ENCODE results near the gene DLGAP1. TPM values are rescaled to one million over a fixed set of nuclear protein-coding genes. Genes with fewer than 3 reads are reported as not detected.
A peak's percentile ranks its signal among the peaks of the same experiment; 100 is the strongest.

Gene DLGAP1
- total RNA-seq, 1 experiment from 2014 or later, result 2.9 TPM

DNA sequence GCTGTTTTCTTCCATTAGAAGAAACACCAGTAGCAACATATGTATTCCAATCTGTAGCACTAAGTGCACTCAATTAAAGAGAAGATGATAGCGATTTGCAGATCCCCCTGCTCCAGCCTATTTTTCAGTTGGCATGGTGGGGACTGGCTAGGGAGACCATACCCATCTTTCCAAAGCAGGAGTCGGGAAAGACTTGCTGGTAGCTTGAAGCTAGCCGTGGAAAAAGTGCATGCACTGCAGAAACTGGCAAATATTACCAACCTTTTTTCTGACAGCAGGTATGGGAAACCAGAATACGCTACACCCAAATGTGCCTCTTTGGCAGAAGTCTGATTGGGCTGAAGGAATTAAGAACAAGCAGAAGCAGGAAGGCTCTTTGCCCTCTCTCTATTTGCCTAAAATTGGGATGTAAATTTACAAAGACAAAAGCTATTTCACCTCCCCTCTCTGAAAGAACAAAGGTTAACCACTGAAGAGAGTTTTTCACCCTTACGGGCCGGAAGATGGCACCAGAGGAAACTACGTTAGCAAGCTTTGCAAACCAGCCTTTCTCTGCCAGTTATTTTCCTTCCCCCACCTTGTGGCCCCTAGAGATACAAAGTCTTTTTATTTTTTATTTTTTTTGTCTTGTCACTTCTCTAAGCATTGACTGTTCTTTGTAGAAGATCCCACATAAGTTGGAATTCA, 273.1 kb downstream of the DLGAP1 start:
- peak; percentile 12 for DNase-seq (ENCODE audit: low read depth)

DNA sequence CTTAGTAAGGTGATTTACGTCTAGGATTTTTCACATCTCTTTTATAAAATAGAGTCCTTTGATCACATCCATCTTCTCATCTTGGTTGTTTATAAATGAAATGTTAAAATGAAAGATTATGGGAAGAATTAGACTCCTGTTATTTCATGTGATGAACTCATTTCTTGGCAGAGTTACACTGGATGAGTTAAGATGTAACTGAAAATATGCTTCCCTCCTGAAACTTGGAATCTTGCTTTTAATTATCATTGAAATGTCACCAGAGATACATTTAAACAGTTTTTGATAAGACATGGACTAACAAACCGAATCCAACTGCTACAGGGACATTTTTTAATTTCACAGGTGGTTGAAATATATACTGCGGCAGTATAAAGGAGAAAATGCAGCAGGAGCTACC, 274.0 kb downstream of the DLGAP1 start:
- no peak for DNase-seq (ENCODE audit: low read depth)

DNA sequence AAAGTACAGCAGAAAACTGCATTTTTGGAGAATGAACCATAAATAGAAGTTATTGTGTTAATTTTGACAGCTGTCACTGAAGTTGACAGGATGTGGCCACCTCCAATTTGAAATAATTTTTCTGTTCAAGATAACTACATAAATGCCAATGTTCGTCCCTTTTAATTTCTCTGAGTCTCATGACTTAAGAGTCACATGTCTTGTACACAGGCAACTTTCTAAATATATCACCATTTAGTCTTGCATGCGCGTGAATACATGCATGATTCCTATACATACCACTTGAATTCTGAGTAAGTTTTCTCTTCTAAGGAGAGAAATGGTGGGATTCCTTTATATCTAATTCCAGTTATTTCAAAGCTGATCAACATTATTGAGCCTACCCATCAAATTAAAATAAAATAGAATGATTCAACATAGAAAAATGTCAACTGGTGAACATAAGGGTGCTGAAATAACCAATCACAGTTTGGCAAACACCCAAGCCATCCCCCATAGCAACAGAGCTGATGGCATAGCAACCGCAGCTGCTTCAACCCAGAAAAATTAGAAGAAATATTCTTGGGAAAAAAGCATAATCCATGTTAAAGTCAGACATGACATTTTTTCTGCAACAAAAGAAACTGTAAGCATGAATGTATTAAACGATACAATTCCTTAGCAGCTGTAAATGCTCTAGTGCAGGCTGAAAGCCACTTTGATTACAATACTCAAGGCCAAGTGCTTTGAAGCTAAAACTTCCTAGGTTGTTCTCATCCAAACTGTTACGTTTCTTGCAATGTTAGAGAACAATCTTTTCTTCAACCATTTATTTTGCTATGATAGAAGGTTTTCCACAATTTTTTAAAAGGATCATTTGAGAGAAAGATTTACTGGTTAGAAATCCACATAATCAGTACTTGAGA, 282.7 kb downstream of the DLGAP1 start:
- DNase-seq (ENCODE audit: low read depth), result peak; percentile 12

DNA sequence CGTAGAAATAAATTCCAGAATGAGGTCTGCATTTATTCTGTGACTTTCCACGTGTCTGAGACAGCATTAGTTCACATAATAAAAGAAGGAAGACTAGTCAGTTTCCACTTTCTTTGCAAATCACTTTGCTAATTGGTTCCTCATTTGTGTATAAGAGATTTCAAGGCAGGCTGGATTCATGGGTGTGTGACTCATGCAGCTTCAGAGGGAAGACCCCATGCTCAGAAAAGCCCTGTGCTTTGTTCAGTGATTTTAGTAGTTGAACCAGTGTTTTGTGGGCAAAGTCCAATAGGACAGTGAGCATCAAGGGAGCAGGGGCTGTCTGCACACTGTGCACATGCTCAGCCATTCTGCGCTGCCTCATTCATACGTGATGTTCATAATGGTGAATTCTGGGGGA, 297.8 kb downstream of the DLGAP1 start:
- DNase-seq (ENCODE audit: low read depth), result no peak

DNA sequence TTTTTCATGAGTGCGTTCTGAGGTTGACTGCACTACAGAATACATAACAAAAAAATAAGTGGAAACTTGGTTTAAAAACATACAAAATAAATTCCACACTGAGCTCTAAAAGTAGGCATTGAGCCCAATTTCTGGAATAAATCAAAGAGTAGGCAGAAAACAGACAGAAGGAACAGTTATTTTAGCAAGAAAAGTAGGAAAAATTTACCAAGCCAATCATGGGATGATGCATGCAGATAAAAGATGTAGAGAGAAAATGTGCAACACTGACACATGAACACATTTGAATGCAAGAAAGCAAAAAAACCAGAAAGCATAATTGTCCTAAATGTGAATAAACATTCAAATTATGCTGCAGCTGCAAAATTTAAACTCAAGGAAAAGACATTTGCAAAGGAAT, 308.3 kb downstream of the DLGAP1 start:
- no peak for DNase-seq (ENCODE audit: low read depth)

DNA sequence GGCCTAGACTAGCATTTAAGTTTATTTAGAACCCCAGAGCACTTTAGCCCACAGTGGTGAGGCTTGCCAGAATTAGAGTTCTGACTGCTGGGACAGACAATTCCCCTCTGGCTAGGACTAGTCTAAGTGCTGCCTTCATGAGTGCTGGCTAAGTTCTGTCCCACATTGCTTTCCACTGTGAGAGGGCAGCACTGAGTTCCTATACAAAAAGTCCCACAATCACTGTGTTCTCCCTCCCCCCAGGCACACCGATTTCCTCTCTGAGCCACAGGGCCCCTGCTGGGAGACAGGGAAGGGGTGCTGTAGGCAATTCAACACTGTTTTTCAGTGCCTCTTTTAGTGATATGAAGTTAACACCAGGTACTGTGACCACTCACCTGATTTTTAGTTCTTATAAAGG, 310.9 kb downstream of the DLGAP1 start:
- no peak for DNase-seq (ENCODE audit: low read depth)

DNA sequence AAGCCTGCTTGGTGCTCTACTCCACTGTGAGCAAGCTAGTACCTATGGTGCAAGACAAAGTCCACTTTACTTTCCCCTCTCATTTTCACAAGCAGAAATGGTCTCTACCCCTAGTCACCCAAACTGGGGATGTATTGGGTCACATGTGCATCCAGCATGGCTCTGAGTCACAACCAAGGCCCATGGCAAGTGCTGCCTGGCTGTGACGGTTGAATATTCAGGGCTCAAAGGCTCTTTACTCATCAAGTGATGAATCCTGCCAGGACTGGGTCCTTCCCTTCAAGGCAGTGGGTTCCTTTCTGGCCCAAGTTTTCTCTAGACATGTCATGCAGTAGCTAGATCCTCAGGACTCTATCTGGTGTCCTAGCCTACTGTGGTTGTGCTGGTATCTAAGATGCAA, 311.5 kb downstream of the DLGAP1 start:
- no peak for DNase-seq (ENCODE audit: low read depth)

DNA sequence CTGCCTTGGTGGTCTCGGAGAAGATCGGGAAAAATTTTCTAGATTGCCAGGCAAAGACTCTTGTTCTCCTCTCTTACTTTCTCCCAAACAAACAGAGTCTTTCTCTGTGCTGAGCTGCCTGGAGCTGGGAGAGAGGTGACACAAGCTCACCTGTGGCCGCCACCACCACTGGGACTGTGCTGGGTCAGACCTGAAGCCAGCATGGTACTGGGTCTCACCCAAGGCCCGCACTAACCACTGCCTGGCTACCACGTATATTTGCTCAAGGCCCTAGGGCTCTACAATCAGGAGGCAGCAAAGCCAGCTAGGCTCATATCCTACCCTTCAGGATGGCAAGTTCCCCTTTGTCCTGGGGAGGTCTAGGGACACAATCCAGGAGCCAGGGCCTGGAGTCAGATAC, 312.2 kb downstream of the DLGAP1 start:
- no peak for DNase-seq (ENCODE audit: low read depth)

DNA sequence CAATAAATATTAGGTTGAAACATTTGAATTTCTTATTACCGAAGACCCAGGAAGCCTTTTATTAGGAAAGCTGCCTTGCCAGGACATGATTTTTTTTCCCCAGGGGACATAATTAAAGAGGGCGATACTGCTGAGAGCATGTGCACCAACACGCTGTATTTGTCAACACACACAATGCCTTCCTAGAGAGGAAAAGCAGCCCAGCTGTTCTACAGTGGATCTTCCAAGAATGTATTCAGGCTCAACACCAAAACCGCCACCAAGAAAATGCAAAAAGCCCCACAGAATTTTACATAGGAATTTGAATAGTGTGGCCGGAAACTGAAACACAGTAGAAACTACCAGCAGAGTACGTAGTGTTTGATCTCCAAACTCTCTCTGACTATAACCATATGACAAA, 320.4 kb downstream of the DLGAP1 start:
- no peak for DNase-seq (ENCODE audit: low read depth)

DNA sequence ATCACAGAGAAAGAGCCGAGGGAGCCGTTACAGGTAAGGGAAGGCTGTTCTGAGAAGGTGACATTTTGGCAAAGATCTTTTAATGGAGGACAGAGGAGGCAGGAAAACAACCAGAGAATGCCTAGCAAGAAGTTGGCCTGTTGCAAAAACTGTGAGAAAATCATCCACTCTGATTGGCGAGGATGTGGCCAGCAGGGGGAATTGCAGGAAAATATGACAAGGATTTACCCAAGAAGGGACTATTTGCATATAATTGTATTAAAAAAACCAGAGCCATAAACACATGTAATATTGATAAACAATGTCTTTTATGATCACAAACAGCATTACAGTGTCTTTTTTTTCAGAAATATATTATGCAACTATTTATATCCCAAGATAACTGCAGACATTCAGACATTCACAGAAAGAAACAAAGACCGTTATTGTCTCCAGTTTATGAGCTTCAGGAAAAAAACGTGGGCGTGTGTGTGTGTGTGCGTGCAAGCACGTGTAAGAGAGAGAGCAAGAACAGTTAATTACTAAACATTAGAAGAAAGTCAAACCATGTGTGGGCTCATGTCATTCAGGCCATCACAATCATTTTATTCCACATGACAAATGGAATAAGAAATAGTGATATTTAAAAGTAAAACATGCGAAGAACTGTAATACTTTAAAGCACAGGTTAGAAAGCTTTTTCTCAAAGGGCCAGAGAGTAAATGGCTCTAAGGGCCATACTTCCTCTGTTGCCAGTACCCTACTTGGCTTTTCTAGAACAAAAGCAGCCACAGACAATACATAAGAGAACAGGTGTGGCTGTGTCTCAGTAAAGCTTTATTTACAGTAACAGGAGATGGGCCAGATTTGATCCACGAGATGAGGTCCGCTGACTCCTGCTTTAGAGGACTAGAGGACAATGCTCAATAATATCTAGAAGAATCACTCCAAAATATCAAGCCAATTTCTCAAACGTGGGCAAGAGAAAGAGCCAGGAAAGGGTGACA, 324.1 kb downstream of the DLGAP1 start:
- DNase-seq (ENCODE audit: low read depth), result no peak

DNA sequence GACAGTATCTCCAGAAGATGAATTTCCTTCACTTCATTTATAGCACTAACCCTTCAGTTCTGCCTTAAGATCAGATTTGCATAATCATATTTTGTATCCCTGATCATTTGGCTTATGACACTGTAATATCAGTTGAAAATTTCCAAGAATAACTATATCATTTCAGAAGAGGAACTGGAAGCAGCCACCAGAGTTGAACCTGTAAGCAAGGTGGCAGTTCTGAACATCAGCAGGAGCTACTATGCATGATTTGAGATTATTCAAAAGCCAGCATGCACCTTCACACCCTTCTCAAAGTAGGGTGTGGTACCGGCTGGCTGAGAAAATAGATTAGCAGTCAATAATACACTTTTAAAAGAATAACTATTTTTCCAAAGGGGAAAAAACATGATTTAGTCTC, 328.2 kb downstream of the DLGAP1 start:
- no peak for DNase-seq (ENCODE audit: low read depth)

DNA sequence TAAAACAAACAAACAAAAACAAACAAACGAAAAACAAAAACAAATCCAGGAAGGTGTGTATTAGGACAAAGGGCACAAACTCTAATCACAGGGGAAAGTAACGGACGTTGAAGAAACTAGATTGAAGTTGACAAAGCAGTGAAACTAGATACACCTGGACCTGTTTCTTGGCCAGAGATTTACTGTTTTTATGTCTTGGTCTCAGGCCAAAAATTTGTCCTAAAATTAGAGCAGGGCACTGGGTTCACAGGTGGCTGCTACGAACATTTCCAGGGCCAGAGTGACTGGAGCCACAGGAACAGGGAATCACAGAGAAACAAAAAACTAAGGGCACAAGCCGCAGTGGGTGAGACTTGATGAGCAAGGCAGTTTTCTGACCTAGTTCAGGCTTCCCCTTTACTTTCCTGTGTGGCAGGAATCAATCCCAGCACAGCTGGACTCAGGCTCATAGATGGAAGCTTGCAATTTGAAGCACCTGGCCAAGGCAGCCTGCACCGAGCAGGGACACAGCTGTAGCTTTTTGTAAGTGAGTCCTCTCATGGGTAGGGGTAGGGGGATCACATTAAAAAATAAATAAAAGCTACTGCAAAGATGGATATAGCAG, 329.4 kb downstream of the DLGAP1 start:
- no peak for DNase-seq (ENCODE audit: low read depth)

DNA sequence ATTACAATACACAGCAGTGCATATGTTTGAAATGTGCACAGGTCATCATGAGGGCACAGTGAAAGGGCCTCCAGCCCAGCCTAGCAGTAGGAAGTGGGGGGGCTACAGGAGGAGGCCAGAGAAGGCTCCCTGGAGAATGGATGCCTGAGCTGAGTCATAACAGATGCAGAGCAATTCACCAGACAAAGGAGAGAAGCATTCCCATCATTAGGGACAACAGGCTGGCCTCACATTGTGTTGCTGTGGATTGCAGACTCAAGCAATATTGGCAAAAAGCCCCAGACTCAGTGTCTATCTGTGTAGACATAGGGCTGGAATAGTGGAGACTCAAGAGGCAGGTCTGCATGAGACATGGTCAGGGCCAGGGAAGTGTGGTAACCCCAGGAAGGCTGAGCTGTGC, 329.9 kb downstream of the DLGAP1 start:
- peak; percentile 43 for DNase-seq (ENCODE audit: low read depth)

DNA sequence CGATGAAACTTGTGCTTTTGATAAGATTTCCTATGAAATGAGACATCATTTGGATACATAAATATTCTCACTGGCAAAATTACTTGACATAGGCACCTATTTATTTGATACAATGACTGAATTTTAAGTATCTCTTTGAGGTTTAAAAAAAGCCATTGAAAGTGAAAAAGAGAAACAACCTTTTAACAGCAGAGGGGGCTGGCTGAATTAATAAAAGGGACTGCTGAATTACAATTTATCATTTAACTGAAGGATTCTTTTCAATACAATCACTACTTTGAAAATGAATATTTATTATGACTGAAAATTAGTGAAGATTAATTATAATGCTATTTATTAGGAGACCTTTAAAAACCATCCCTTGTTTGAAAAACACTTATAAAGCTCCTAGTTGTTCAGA, 335.3 kb downstream of the DLGAP1 start:
- DNase-seq (ENCODE audit: low read depth), result no peak

DNA sequence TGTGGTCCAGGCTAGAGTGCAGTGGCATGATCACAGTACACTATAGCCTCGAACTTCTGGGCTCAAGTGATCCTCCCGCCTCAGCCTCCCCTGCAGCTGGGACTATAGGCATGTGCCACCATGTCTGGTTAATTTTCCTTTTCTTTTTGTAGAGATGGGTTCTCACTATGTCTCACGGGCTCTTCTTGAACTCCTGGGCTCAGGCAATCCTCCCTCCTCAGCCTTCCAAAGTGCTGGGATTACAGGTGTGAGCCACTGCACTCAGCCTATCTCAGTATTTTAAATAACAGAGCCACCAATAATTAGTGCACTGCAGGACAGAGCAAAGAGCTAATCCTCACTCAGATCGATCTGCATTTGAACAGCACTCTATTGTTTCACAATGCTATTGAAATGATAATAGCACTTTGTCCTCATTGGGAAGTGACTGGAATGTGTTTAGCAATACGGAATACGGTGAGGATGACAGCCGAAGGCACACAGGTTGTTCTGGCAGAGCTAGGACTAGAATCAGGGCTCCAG, 335.9 kb downstream of the DLGAP1 start:
- no peak for DNase-seq (ENCODE audit: low read depth)

DNA sequence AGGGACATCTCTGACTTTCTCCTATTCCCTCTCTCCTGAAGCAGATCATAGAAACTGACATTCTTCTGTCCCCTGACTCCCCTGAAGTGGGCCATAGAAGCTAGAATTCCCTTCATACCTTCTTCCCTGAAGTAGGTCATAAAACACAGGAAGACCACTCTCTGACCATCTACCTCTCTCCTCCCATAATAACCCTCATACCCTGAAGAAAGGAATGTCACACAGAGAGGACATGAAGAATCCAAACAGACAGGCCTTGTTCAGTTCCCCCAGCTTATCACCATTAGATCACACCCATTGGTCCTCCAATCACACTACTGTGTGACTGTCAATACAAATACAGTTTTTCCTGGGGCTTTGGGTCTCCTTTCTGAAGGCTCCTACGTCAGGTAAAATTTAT, 347.1 kb downstream of the DLGAP1 start:
- DNase-seq (ENCODE audit: low read depth), result no peak

DNA sequence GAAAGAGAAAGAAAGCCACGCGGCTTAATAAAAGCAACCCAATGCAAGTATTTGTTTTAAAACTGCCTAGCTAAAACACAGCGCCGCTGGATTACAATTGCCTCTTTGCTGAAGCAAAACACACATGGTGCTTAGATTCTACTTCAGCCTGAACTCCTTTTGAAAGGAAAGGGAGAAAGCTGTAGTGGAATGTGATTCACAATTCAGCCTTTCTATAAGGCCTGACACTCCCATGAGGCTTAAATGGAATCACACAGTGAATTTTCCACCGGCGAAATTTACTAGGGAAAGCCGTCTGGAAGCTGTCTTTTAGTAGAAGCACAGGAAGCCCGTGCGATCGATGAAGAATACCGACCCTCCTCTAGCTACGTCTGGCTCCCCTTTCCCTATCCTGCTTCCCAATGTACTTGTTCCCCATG, 348.0 kb downstream of the DLGAP1 start:
- DNase-seq (ENCODE audit: low read depth), result peak; percentile 16

DNA sequence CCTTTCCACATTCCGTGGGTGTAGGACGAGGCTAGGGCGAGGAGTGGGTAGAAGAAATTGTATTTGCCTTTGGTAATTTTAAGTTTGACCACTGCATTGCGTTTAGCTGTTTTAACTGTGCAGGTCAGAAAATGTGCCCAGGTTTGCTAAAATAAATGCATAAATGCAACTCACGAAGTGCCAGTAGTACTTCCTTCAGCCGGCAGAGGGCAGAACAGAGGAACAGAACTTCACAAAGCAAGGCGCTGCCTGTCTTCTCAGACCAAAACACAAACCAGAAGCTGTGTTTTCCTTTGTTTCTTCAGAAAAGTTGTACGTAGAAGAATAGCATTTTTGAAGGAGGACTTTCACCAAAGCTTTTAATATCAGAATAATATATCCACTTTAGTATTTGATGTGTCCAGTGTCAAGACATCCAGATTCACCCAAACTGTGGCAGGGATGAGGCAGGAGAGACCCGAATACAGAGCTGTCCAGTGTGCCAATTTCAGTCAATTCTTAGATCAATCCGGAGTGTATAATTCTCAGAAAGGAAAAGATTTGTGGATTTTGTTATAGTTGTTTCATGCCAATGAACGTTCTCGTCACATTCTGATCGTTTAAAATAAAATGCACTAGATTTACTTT, 348.6 kb downstream of the DLGAP1 start:
- DNase-seq (ENCODE audit: low read depth), result peak; percentile 63

DNA sequence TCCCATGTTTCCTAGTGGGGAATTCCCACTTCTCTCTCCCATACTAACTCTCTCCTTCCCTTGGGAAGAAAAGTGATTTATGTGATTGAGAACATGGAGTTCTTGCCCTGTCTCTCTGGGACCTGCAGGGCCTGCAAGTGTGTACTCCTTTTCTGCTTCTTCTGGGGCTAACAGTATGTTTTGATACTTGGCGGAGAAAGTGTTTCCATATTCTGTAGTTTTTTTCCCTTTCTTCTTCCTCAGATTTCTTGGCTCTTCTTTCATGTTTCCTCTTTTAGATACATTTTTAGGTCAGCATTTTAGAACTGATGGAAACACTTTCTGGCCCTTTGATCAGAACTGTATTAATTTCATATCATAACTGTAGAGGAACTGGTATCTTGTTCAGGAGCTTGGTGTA, 352.2 kb downstream of the DLGAP1 start:
- DNase-seq (ENCODE audit: low read depth), result no peak

DNA sequence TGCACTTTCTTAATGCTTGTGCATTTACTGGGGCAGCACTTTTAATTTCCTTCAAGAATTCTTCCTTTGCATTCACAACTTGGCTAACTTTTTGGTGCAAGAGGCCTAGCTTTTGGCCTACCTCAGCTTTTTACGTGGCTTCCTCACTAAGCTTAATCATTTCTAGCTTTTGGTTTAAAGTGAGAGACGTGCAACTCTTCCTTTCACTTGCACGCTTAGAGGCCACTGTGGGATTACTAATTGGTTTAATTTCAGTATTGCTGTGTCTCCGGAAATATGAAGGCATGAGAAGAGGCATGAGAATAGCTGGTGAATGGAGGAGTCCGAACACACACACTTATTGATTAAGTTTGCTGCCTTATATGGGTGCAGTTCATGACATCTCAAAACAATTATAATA, 354.1 kb downstream of the DLGAP1 start:
- no peak for DNase-seq (ENCODE audit: low read depth)

DNA sequence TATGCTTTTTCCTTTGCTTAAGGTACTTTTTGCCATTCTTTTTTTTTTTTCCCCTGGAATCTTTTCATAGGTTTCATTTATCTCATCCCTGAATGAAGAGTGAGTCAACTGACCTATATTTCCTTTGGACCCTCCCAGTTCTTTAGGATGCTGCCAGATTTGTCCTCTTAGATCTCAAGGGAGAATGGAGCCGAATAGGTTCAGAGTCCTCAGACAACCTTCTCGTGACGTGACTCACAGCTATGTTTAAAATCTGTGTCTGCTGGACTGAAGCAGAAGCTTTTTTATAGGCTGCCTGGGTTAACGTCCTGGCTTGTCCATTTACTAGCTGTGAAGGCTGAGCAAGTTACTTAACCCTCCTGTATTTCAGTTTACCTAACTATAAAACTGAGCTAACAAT, 358.6 kb downstream of the DLGAP1 start:
- peak; percentile 65 for DNase-seq (ENCODE audit: low read depth)
